PC-3 (cell line): ENCODE data around the gene SSTR3. TPM values are rescaled to one million over a fixed set of nuclear protein-coding genes. Genes with fewer than 3 reads are reported as not detected.

Experiments used
- ATAC-seq: fragments of 200-7000 bp; cut with Tn5 transposase; 2 replicates; pipeline ENCODE4 v1.9.1; 2020; ENCODE audit warnings: mild to moderate bottlenecking, moderate library complexity
- BruUV-seq: library from RNA; stranded (reverse); fragments of 400-500 nt; replicated peaks from 2 replicates; lab custom pipeline; 2021; lab: Mats Ljungman, UMichigan
- CTCF ChIA-PET: fragments of 300-600 bp; sonication (Branson Sonifier 250); formaldehyde crosslinking; loops from one replicate; lab custom pipeline; 2022; ENCODE audit warnings: antibody characterized with exemption; lab: Charles Lee
- POLR2A ChIA-PET: fragments of 300-600 bp; sonication (Branson Sonifier 250); formaldehyde crosslinking; loops from one replicate; lab custom pipeline; 2022; ENCODE audit warnings: antibody characterized with exemption; ENCODE audit not compliant: unreplicated experiment; lab: Charles Lee
- DNase-seq: peaks from one replicate; pipeline ENCODE4 v3.0.0-alpha.2; 2015
- H2AFZ ChIP-seq: fragments of 300-600 bp; sonication (generic); 2 replicates; pipeline ENCODE4 v1.6.0; 2016; ENCODE audit warnings: antibody characterized with exemption, low read length
- H3F3A ChIP-seq: fragments of 300-600 bp; sonication (generic); one replicate; pipeline ENCODE4 v1.6.0; 2017; ENCODE audit warnings: antibody characterized with exemption, low read length, control low read depth, mild to moderate bottlenecking; ENCODE audit not compliant: unreplicated experiment
- H3K27ac ChIP-seq: fragments of 300-600 bp; sonication (generic); 2 replicates; pipeline ENCODE4 v1.5.1; 2016; ENCODE audit warnings: mild to moderate bottlenecking, low read length
- H3K27me3 ChIP-seq: fragments of 300-600 bp; sonication (generic); 2 replicates; pipeline ENCODE4 v1.6.1; 2016; ENCODE audit warnings: low read length, mixed read lengths
- H3K36me3 ChIP-seq: fragments of 300-600 bp; sonication (generic); 2 replicates; pipeline ENCODE4 v1.6.1; 2016; ENCODE audit warnings: low read depth, mixed run types, low read length, mixed read lengths
- H3K4me1 ChIP-seq: fragments of 300-600 bp; sonication (generic); 2 replicates; pipeline ENCODE4 v1.5.1; 2016; ENCODE audit warnings: low read length; ENCODE audit not compliant: insufficient read depth
- H3K4me2 ChIP-seq: fragments of 300-600 bp; sonication (generic); 2 replicates; pipeline ENCODE4 v1.6.0; 2016; ENCODE audit warnings: low read length
- H3K4me3 ChIP-seq: fragments of 300-600 bp; sonication (generic); 2 replicates; pipeline ENCODE4 v1.5.1; 2016; ENCODE audit warnings: mild to moderate bottlenecking, low read length, mixed read lengths
- H3K79me2 ChIP-seq: fragments of 300-600 bp; sonication (generic); 2 replicates; pipeline ENCODE4 v1.6.1; 2017; ENCODE audit warnings: low read length, mixed read lengths
- H3K9ac ChIP-seq: fragments of 300-600 bp; sonication (generic); 2 replicates; pipeline ENCODE4 v1.6.0; 2016; ENCODE audit warnings: mild to moderate bottlenecking, low read length
- H3K9me2 ChIP-seq: fragments of 300-600 bp; sonication (generic); replicated peaks from 2 replicates; pipeline ENCODE4 v1.6.1; 2016; ENCODE audit warnings: mixed run types, low read length, mixed read lengths
- H3K9me3 ChIP-seq: fragments of 300-600 bp; sonication (generic); 2 replicates; pipeline ENCODE4 v1.6.1; 2016; ENCODE audit warnings: low read length, mixed read lengths
- H4K20me1 ChIP-seq: fragments of 300-600 bp; sonication (generic); 2 replicates; pipeline ENCODE4 v1.6.1; 2016; ENCODE audit warnings: low read length, mixed read lengths
- CTCF ChIP-seq: fragments of 300-600 bp; sonication (generic); conservative IDR thresholded peaks from 2 replicates; pipeline ENCODE4 v1.5.1; 2017; ENCODE audit warnings: antibody characterized with exemption, low read depth, mild to moderate bottlenecking, low read length
- EZH2 ChIP-seq: fragments of 300-600 bp; sonication (generic); IDR thresholded peaks from one replicate; pipeline ENCODE4 v1.6.1; 2017; ENCODE audit warnings: antibody characterized with exemption, mild to moderate bottlenecking, low read length; ENCODE audit not compliant: unreplicated experiment
- EZH2phosphoT487 ChIP-seq: fragments of 300-600 bp; sonication (generic); IDR thresholded peaks from 2 replicates; pipeline ENCODE4 v1.6.1; 2018; ENCODE audit warnings: mild to moderate bottlenecking, antibody characterized with exemption, low read length, borderline replicate concordance
- intact Hi-C: fragments of 100-400 bp; cut with micrococcal nuclease; formaldehyde crosslinking; loops from 2 replicates; pipeline ENCODE4 v1.9.0; 2023
- total RNA-seq: library from RNA; depleted of rRNA; stranded (reverse); fragments of >200 nt; gene quantifications from 2 replicates; pipeline ENCODE4 v1.2.3, GENCODE V29; 2014

The SSTR3 gene
- total RNA-seq, 1 experiment from 2014 or later, result 0.55 TPM

GRCh38 chr22:37162221-37163095 is 49.8 kb downstream of the SSTR3 start:
- no peaks in the 10 kb centered on the region for H3K9me2 ChIP-seq
- H3K9ac ChIP-seq, result no peak overlapping the region
- no peak overlapping the region for H2AFZ ChIP-seq
- TF ChIP-seq EZH2phosphoT487, result no peak
- no peak for TF ChIP-seq CTCF
- TF ChIP-seq EZH2, result no peak
- no peaks in the 10 kb centered on the region for H3K36me3 ChIP-seq
- H4K20me1 ChIP-seq, result no peaks in the 10 kb centered on the region
- DNase-seq, result no peak
- H3K79me2 ChIP-seq, result no peaks in the 10 kb centered on the region
- H3K4me3 ChIP-seq, result no peak overlapping the region
- H3K4me2 ChIP-seq, result no peak overlapping the region
- no peaks in the 10 kb centered on the region for H3K27me3 ChIP-seq
- H3K27ac ChIP-seq, result no peak overlapping the region
- ChIA-PET CTCF (no interaction called here), POLR2A (no interaction called here)
- peaks cover 9% of the 10 kb centered on the region for H3K4me1 ChIP-seq
- no TSS peak for BruUV-seq
- no peaks in the 10 kb centered on the region for H3F3A ChIP-seq
- H3K9me3 ChIP-seq, result no peaks in the 10 kb centered on the region
- no peak for ATAC-seq
- intact Hi-C loops, result no loop called here

GRCh38 chr22:37161443-37161842 is 50.8 kb downstream of the SSTR3 start:
- Histone ChIP-seq H4K20me1 (no peaks in the 10 kb centered on the region), H3K4me1 (no peaks in the 10 kb centered on the region), H3K9me3 (no peaks in the 10 kb centered on the region), H3F3A (no peaks in the 10 kb centered on the region), H3K27ac (no peak overlapping the region), H2AFZ (no peak overlapping the region), H3K4me3 (no peak overlapping the region), H3K4me2 (no peak overlapping the region), H3K36me3 (no peaks in the 10 kb centered on the region), H3K27me3 (no peaks in the 10 kb centered on the region), H3K9me2 (no peaks in the 10 kb centered on the region), H3K9ac (no peak overlapping the region), H3K79me2 (no peaks in the 10 kb centered on the region)
- ATAC-seq (no peak), DNase-seq (peak; percentile 10)
- intact Hi-C loops, result no loop called here
- BruUV-seq, result no TSS peak
- ChIA-PET POLR2A (no interaction called here), CTCF (no interaction called here)
- TF ChIP-seq CTCF, result no peak
- TF ChIP-seq EZH2, result no peak
- no peak for TF ChIP-seq EZH2phosphoT487

GRCh38 chr22:37160027-37160426 is 52.2 kb downstream of the SSTR3 start:
- ATAC-seq, result no peak
- intact Hi-C loops, result no loop called here
- no peak overlapping the region for H3K4me2 ChIP-seq

More at GRCh38 chr22:37160027-37160426, 52.2 kb downstream of the SSTR3 start:
- Histone ChIP-seq H3F3A (no peaks in the 10 kb centered on the region), H3K9ac (no peak overlapping the region), H3K27ac (no peak overlapping the region), H4K20me1 (no peaks in the 10 kb centered on the region), H3K27me3 (no peaks in the 10 kb centered on the region), H3K79me2 (no peaks in the 10 kb centered on the region), H3K9me3 (no peaks in the 10 kb centered on the region), H2AFZ (no peak overlapping the region), H3K9me2 (no peaks in the 10 kb centered on the region), H3K4me1 (no peaks in the 10 kb centered on the region), H3K4me3 (no peak overlapping the region), H3K36me3 (no peaks in the 10 kb centered on the region)
- DNase-seq, result no peak
- TF ChIP-seq EZH2 (no peak), CTCF (no peak), EZH2phosphoT487 (no peak)
- ChIA-PET CTCF (no interaction called here), POLR2A (no interaction called here)
- no TSS peak for BruUV-seq
